GM21737 (cell line): ENCODE data around the gene ABHD17B.

ENCODE experiments used
- ATAC-seq: cut with Tn5 transposase; IDR thresholded peaks from one replicate; pipeline ENCODE4 v1.9.1; 2021; ENCODE audit warnings: mild to moderate bottlenecking, moderate library complexity; ENCODE audit not compliant: unreplicated experiment

The ABHD17B gene

DNA sequence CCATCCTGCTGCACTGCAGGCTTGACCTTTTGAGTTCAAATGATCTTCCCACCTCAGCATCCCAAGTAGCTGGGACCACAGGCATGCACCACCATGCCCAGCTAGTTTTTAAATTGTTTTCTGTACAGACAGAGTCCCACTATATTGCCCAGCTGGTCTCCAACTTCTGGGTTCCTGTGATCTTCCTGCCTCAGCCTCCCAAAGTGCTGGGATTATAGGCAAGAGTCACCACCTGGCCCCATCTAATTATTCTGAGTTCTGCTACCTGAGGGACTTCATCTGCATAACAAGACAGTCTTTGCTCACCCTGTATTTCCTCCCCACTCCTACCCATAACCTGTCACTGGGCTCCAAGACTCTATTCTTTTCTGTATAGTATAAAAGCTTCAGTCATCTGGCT, 88.1 kb downstream of the ABHD17B start:
- ATAC-seq: no peak

DNA sequence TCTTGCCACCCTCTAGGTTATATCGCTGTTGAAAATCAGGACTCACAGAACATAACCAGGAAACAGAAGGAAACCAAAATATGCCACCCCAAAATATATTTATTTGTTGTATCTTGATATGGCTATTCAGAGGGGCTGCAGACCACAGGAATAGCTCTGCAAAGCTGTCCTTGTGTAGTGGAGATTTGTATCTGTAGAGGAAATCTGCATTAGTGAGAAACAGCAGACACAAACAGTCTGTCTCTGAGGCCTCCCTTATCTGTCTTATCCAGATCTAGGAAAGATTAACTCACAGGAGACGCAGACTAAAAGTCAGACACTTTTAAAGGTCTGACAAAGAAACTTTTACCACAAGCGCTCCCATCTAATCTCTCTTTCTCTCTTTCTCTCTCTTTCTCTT, 88.5 kb downstream of the ABHD17B start:
- ATAC-seq: no peak

GRCh38 chr9:71821405-71821804, 89.6 kb downstream of the ABHD17B start:
- no peak for ATAC-seq

DNA sequence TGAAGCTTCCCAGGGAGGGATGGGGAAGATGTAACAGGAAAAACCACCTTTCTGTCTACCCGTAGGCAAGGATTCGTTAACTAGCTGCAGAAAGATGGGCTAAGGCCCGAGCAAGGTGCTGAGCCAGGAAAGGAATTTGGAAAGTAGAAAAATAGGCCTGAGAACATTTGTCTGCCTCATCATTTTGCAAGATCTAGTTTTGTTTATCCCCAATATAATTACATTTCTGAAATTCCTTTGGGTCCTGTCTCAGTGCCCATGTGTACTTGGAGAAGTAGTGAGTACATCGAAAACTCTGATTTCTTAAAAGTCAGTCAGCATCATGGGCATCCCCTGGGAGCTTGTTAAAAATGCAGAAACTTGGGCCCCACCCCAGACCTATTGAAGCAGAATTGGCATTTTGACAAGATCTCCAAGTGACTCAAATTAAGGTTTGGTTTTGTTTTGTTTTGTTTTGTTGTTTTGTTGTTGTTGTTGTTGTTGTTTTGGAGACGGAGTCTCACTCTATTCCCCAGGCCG, 90.5 kb downstream of the ABHD17B start:
- no peak for ATAC-seq

DNA sequence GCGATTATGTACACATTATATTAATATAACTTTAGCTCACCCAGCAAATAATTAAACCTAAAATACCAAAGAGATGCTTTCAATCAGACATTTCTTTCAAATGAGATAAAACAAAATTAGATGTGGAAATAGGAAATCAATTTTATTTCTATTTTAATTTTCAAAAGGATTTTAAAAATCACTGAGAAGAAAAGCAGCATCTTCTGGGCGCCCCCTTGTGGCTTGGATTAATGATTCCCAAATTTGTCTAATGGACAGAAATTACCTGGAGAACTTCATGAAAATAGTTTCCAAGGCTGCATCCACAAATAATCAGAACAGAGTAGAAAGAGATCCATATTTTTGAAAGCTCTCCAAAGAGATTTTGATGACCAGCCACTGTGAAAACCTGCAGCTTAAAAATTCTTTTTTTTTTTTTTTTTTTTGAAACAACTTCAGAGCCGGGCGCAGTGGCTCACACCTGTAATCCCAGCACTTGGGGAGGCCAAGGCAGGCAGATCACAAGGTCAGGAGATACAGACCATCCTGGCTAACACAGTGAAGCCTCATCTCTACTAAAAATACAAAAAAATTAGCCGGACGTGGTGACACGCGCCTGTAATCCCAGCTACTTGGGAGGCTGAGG, 91.8 kb downstream of the ABHD17B start:
- no peak for ATAC-seq

- no peak for ATAC-seq
These were observed 94.0 kb downstream of the ABHD17B start for GRCh38 chr9:71816916-71817451.
